Left hindlimb (tissue), 1 donor: ENCODE measurements around the gene AGRN.

Experiments
- DNase-seq: peaks from one replicate; pipeline ENCODE4 v3.0.0-alpha.2; 2018

Gene AGRN

GRCh38 chr1:1039145-1039910, 19.4 kb downstream of the AGRN start:
- no peak for DNase-seq

GRCh38 chr1:1040004-1040991, 20.4 kb downstream of the AGRN start:
- peak; percentile 84 for DNase-seq

- DNase-seq: no peak
These were observed 21.2 kb downstream of the AGRN start for GRCh38 chr1:1041092-1041523.

DNA sequence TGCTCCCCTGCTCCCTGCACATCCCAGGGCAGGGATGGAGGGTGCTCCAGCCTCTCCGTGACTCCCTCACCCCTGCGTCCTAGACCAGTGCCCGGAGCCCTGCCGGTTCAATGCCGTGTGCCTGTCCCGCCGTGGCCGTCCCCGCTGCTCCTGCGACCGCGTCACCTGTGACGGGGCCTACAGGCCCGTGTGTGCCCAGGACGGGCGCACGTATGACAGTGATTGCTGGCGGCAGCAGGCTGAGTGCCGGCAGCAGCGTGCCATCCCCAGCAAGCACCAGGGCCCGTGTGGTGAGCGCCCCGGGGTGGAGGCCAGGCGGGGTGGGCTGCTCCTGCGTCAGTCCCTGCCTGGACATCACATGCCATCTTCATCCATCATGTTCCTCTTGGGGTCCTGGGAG, 22.0 kb downstream of the AGRN start:
- no peak for DNase-seq

- no peak for DNase-seq
These were observed 22.9 kb downstream of the AGRN start for GRCh38 chr1:1042835-1043234.

GRCh38 chr1:1043411-1043810, 23.5 kb downstream of the AGRN start:
- no peak for DNase-seq

DNA sequence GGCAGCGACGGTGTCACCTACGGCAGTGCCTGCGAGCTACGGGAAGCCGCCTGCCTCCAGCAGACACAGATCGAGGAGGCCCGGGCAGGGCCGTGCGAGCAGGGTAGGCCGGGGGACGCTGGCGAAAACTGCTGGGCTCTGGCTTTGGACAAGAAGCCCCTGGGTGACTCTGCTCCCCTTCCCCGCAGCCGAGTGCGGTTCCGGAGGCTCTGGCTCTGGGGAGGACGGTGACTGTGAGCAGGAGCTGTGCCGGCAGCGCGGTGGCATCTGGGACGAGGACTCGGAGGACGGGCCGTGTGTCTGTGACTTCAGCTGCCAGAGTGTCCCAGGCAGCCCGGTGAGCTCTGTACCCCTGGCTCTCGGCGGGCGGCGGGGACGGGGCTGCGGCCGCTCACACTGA, 24.0 kb downstream of the AGRN start:
- no peak for DNase-seq

- DNase-seq: no peak
These were observed 24.6 kb downstream of the AGRN start for GRCh38 chr1:1044455-1045078.

- DNase-seq: no peak
These were observed 25.2 kb downstream of the AGRN start for GRCh38 chr1:1045129-1045528.

DNA sequence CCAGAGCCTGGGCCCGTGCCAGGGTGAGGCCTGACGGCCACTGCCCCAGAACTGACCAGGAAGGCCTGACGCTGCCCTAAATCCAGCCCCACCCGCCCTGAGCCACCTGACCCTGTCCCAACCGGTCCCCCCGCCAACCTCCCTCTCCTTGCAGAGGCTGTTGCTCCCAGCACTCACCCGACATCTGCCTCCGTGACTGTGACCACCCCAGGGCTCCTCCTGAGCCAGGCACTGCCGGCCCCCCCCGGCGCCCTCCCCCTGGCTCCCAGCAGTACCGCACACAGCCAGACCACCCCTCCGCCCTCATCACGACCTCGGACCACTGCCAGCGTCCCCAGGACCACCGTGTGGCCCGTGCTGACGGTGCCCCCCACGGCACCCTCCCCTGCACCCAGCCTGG, 26.3 kb downstream of the AGRN start:
- no peak for DNase-seq

GRCh38 chr1:1046767-1047166, 26.8 kb downstream of the AGRN start:
- no peak for DNase-seq

- DNase-seq: no peak
These were observed 27.5 kb downstream of the AGRN start for GRCh38 chr1:1047407-1047806.

DNA sequence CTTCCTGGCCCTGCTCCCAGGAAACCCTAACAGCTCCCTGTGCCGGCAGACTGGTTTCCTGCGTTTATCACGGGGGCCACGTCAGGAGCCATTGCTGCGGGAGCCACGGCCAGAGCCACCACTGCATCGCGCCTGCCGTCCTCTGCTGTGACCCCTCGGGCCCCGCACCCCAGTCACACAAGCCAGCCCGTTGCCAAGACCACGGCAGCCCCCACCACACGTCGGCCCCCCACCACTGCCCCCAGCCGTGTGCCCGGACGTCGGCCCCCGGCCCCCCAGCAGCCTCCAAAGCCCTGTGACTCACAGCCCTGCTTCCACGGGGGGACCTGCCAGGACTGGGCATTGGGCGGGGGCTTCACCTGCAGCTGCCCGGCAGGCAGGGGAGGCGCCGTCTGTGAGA, 28.0 kb downstream of the AGRN start:
- DNase-seq: no peak

- no peak for DNase-seq
These were observed 28.8 kb downstream of the AGRN start for GRCh38 chr1:1048765-1049164.

GRCh38 chr1:1049318-1050165, 29.6 kb downstream of the AGRN start:
- DNase-seq: no peak

- DNase-seq: no peak
These were observed 30.7 kb downstream of the AGRN start for GRCh38 chr1:1050577-1051052.

DNA sequence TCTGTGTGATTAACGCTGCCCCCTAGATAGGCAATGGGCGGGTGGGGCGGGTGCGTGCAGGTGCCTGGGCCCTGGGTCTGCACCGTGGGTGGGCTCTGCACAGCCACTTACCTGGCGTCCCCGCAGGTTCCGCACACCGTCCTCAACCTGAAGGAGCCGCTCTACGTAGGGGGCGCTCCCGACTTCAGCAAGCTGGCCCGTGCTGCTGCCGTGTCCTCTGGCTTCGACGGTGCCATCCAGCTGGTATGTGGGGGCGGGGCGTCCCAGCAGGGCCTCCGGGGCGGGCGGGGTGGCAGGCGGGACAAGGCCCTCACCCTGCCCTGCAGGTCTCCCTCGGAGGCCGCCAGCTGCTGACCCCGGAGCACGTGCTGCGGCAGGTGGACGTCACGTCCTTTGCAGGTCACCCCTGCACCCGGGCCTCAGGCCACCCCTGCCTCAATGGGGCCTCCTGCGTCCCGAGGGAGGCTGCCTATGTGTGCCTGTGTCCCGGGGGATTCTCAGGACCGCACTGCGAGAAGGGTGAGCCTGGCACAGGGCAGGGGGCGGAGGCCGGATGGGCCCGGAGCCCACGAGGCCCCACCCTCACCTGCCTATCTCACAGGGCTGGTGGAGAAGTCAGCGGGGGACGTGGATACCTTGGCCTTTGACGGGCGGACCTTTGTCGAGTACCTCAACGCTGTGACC, 31.3 kb downstream of the AGRN start:
- no peak for DNase-seq

DNA sequence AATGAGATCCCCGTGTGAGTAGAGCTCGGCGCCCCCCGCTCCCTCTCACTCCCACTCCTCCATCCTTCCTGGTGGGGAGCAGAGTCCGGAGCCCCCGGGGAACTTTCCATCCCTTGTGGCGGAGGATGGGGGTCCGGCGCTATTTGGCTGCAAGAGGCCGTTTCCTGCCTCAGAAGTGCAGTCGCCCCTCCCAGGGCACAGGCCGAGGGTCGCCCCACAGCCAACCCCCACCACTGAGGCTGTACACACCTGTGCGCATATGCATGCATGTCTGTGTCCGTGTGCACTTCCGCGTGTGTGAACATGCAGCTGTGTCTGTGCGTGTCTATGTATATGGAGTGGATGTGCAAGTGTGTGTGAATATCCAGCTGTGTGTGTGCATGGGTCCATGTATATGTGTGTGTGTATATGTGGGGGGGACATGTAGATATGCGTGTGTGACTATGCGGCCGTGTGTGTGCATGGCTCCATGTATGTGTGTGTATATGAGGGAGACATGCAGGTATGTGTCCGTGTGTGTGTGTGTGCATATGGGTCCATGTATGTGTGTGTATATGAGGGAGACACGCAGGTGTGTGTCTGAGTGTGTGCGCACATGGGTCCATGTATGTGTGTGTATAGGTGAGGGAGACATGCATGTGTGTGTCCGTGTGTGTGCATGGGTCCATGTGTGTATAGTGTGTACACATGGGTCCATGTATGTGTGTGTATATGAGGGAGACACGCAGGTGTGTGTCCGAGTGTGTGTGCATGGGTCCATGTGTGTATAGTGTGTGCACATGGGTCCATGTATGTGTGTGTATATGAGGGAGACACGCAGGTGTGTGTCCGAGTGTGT, 32.3 kb downstream of the AGRN start:
- DNase-seq: no peak

DNA sequence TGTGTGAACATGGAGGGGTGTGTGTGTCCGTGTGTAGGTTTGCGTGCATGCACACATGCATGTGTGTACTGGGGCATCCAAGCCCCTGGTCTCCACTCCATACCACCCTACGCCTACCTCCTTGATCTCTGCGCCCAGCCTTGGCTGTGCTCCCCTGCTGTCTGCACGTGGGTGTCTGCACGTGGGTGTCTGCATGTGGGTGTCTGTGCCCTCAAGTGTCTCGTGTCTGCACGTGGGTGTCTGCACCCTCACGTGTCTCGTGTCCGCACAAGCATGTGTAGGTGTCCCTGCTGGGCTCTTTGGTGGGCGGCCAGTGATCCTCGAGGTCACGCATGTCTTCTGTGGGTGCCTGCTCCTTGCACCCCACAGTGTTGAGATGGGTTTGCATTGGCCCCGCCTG, 33.1 kb downstream of the AGRN start:
- no peak for DNase-seq

DNA sequence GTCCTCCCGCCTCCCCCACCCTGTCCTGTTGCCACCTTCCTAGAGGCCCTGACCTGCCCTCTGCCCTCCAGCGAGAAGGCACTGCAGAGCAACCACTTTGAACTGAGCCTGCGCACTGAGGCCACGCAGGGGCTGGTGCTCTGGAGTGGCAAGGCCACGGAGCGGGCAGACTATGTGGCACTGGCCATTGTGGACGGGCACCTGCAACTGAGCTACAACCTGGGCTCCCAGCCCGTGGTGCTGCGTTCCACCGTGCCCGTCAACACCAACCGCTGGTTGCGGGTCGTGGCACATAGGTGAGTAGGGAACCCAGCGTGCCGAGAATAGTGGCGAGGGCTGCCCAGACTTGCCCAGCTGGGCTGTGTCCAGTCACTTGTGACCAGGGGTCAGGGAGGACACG, 33.8 kb downstream of the AGRN start:
- DNase-seq: no peak
